ENCODE results near the gene S1PR1.
"Not testable (repeated sequence)": the region's sequence is repeated elsewhere in the genome, so short reads cannot be mapped to it uniquely, and the experiment has no call there.

S1PR1 gene

GRCh38 chr1:101236516-101237228 lies at the start of gene S1PR1:
Gene S1PR1 (plus strand): TSS chr1:101237019. CDS start chr1:101238985, 1,966 bp downstream.
- Histone ChIP-seq H3K9ac (ENCODE audit: low read length) (peak within 1 kb of the TSS; percentile 45), H3K36me3 (ENCODE audit: control insufficient read depth, insufficient read depth, low read length) (no peaks in the 10 kb centered on the region), H3K4me1 (ENCODE audit: control insufficient read depth, insufficient read depth, low read length) (peaks cover 19% of the 10 kb centered on the region), H3K4me3 (ENCODE audit: low read length) (peak within 1 kb of the TSS; percentile 6), H3K9me3 (ENCODE audit: control insufficient read depth, low read length) (no peaks in the 10 kb centered on the region), H3K27me3 (ENCODE audit: control insufficient read depth, insufficient read depth, low read length) (peaks cover 49% of the 10 kb centered on the region)

- Histone ChIP-seq H3K9ac (ENCODE audit: low read length) (no peak overlapping the region), H3K36me3 (ENCODE audit: control insufficient read depth, insufficient read depth, low read length) (no peaks in the 10 kb centered on the region), H3K4me3 (ENCODE audit: low read length) (no peak overlapping the region), H3K27me3 (ENCODE audit: control insufficient read depth, insufficient read depth, low read length) (no peaks in the 10 kb centered on the region), H3K4me1 (ENCODE audit: control insufficient read depth, insufficient read depth, low read length) (no peaks in the 10 kb centered on the region), H3K9me3 (ENCODE audit: control insufficient read depth, low read length) (no peaks in the 10 kb centered on the region)
Observed at GRCh38 chr1:101187297-101187696, 49.5 kb upstream of the S1PR1 start.

- Histone ChIP-seq H3K4me3 (ENCODE audit: low read length) (no peak overlapping the region), H3K9me3 (ENCODE audit: control insufficient read depth, low read length) (no peaks in the 10 kb centered on the region), H3K4me1 (ENCODE audit: control insufficient read depth, insufficient read depth, low read length) (no peaks in the 10 kb centered on the region), H3K36me3 (ENCODE audit: control insufficient read depth, insufficient read depth, low read length) (no peaks in the 10 kb centered on the region), H3K27me3 (ENCODE audit: control insufficient read depth, insufficient read depth, low read length) (no peaks in the 10 kb centered on the region), H3K9ac (ENCODE audit: low read length) (no peak overlapping the region)
Observed at GRCh38 chr1:101188331-101188730, 48.5 kb upstream of the S1PR1 start.

- not testable (repeated sequence) for H3K27me3 ChIP-seq (ENCODE audit: control insufficient read depth, insufficient read depth, low read length); H3K4me3 ChIP-seq (ENCODE audit: low read length); H3K36me3 ChIP-seq (ENCODE audit: control insufficient read depth, insufficient read depth, low read length); H3K9ac ChIP-seq (ENCODE audit: low read length); H3K4me1 ChIP-seq (ENCODE audit: control insufficient read depth, insufficient read depth, low read length); H3K9me3 ChIP-seq (ENCODE audit: control insufficient read depth, low read length)
Observed at GRCh38 chr1:101188968-101189367, 47.9 kb upstream of the S1PR1 start.

- no peaks in the 10 kb centered on the region for H3K4me1 ChIP-seq (ENCODE audit: control insufficient read depth, insufficient read depth, low read length)
- no peak overlapping the region for H3K9ac ChIP-seq (ENCODE audit: low read length)
- H3K27me3 ChIP-seq (ENCODE audit: control insufficient read depth, insufficient read depth, low read length), result no peaks in the 10 kb centered on the region
- H3K9me3 ChIP-seq (ENCODE audit: control insufficient read depth, low read length), result no peaks in the 10 kb centered on the region
- H3K4me3 ChIP-seq (ENCODE audit: low read length), result no peak overlapping the region
- no peaks in the 10 kb centered on the region for H3K36me3 ChIP-seq (ENCODE audit: control insufficient read depth, insufficient read depth, low read length)
Observed at GRCh38 chr1:101190441-101190840, 46.4 kb upstream of the S1PR1 start.

- H3K9me3 ChIP-seq (ENCODE audit: control insufficient read depth, low read length), result no peaks in the 10 kb centered on the region
- no peaks in the 10 kb centered on the region for H3K27me3 ChIP-seq (ENCODE audit: control insufficient read depth, insufficient read depth, low read length)
- no peak overlapping the region for H3K9ac ChIP-seq (ENCODE audit: low read length)
- H3K4me3 ChIP-seq (ENCODE audit: low read length), result no peak overlapping the region
- H3K4me1 ChIP-seq (ENCODE audit: control insufficient read depth, insufficient read depth, low read length), result no peaks in the 10 kb centered on the region
- H3K36me3 ChIP-seq (ENCODE audit: control insufficient read depth, insufficient read depth, low read length), result no peaks in the 10 kb centered on the region
Observed at GRCh38 chr1:101191049-101191448, 45.8 kb upstream of the S1PR1 start.

- Histone ChIP-seq H3K27me3 (ENCODE audit: control insufficient read depth, insufficient read depth, low read length) (no peaks in the 10 kb centered on the region), H3K4me1 (ENCODE audit: control insufficient read depth, insufficient read depth, low read length) (no peaks in the 10 kb centered on the region), H3K36me3 (ENCODE audit: control insufficient read depth, insufficient read depth, low read length) (no peaks in the 10 kb centered on the region), H3K9me3 (ENCODE audit: control insufficient read depth, low read length) (no peaks in the 10 kb centered on the region), H3K4me3 (ENCODE audit: low read length) (no peak overlapping the region), H3K9ac (ENCODE audit: low read length) (no peak overlapping the region)
Observed at GRCh38 chr1:101193733-101194169, 43.1 kb upstream of the S1PR1 start.

GRCh38 chr1:101194746-101195145 lies 42.1 kb upstream of the S1PR1 start:
- H3K9ac ChIP-seq (ENCODE audit: low read length), result no peak overlapping the region
- H3K9me3 ChIP-seq (ENCODE audit: control insufficient read depth, low read length), result no peaks in the 10 kb centered on the region
- H3K4me1 ChIP-seq (ENCODE audit: control insufficient read depth, insufficient read depth, low read length), result no peaks in the 10 kb centered on the region
- H3K4me3 ChIP-seq (ENCODE audit: low read length), result no peak overlapping the region
- no peaks in the 10 kb centered on the region for H3K36me3 ChIP-seq (ENCODE audit: control insufficient read depth, insufficient read depth, low read length)
- H3K27me3 ChIP-seq (ENCODE audit: control insufficient read depth, insufficient read depth, low read length), result no peaks in the 10 kb centered on the region

- Histone ChIP-seq H3K27me3 (ENCODE audit: control insufficient read depth, insufficient read depth, low read length) (no peaks in the 10 kb centered on the region), H3K4me3 (ENCODE audit: low read length) (no peak overlapping the region)
Observed at GRCh38 chr1:101196668-101197067, 40.2 kb upstream of the S1PR1 start.

GRCh38 chr1:101198842-101199636 lies 37.8 kb upstream of the S1PR1 start:
- Histone ChIP-seq H3K4me1 (ENCODE audit: control insufficient read depth, insufficient read depth, low read length) (no peaks in the 10 kb centered on the region), H3K9ac (ENCODE audit: low read length) (no peak overlapping the region), H3K27me3 (ENCODE audit: control insufficient read depth, insufficient read depth, low read length) (no peaks in the 10 kb centered on the region), H3K36me3 (ENCODE audit: control insufficient read depth, insufficient read depth, low read length) (no peaks in the 10 kb centered on the region), H3K9me3 (ENCODE audit: control insufficient read depth, low read length) (no peaks in the 10 kb centered on the region), H3K4me3 (ENCODE audit: low read length) (no peak overlapping the region)

More at GRCh38 chr1:101196668-101197067, 40.2 kb upstream of the S1PR1 start:
- H3K36me3 ChIP-seq (ENCODE audit: control insufficient read depth, insufficient read depth, low read length), result no peaks in the 10 kb centered on the region
- H3K9ac ChIP-seq (ENCODE audit: low read length), result no peak overlapping the region
- no peaks in the 10 kb centered on the region for H3K9me3 ChIP-seq (ENCODE audit: control insufficient read depth, low read length)
- H3K4me1 ChIP-seq (ENCODE audit: control insufficient read depth, insufficient read depth, low read length), result no peaks in the 10 kb centered on the region

GRCh38 chr1:101199637-101199982 lies 37.2 kb upstream of the S1PR1 start:
- Histone ChIP-seq H3K9me3 (ENCODE audit: control insufficient read depth, low read length) (no peaks in the 10 kb centered on the region), H3K9ac (ENCODE audit: low read length) (no peak overlapping the region), H3K27me3 (ENCODE audit: control insufficient read depth, insufficient read depth, low read length) (no peaks in the 10 kb centered on the region), H3K4me3 (ENCODE audit: low read length) (no peak overlapping the region), H3K4me1 (ENCODE audit: control insufficient read depth, insufficient read depth, low read length) (no peaks in the 10 kb centered on the region), H3K36me3 (ENCODE audit: control insufficient read depth, insufficient read depth, low read length) (no peaks in the 10 kb centered on the region)

GRCh38 chr1:101200513-101200912 lies 36.3 kb upstream of the S1PR1 start:
- Histone ChIP-seq H3K36me3 (ENCODE audit: control insufficient read depth, insufficient read depth, low read length) (no peaks in the 10 kb centered on the region), H3K9ac (ENCODE audit: low read length) (no peak overlapping the region), H3K9me3 (ENCODE audit: control insufficient read depth, low read length) (no peaks in the 10 kb centered on the region), H3K4me1 (ENCODE audit: control insufficient read depth, insufficient read depth, low read length) (no peaks in the 10 kb centered on the region), H3K27me3 (ENCODE audit: control insufficient read depth, insufficient read depth, low read length) (no peaks in the 10 kb centered on the region), H3K4me3 (ENCODE audit: low read length) (no peak overlapping the region)

Data from mucosa of stomach (tissue), 1 donor.